ENCODE measurements around the gene KLC4.

KLC4 gene

GRCh38 chr6:43032326-43032725 lies 27.1 kb upstream of the KLC4 start (continued):
- TF ChIP-seq TSHZ2 (CRISPR knock-in tag; IDR thresholded peaks at IDR 0.05) (no peak), OSR1 (CRISPR knock-in tag; IDR thresholded peaks at IDR 0.05) (no peak), BACH2 (CRISPR knock-in tag; IDR thresholded peaks at IDR 0.05; ENCODE audit: borderline replicate concordance) (no peak), GLIS3 (CRISPR knock-in tag; IDR thresholded peaks at IDR 0.05) (no peak)

GRCh38 chr6:43033496-43034189 lies 25.8 kb upstream of the KLC4 start:
- TF ChIP-seq ZNF565 (CRISPR knock-in tag; conservative IDR thresholded peaks at IDR 0.05; ENCODE audit: low read depth), result no peak
- no peak for TF ChIP-seq CREB5 (CRISPR knock-in tag; IDR thresholded peaks at IDR 0.05; ENCODE audit: low read depth)
- no peak for TF ChIP-seq PATZ1 (CRISPR knock-in tag; IDR thresholded peaks at IDR 0.05; ENCODE audit: borderline replicate concordance)
- no peak for TF ChIP-seq TSHZ2 (CRISPR knock-in tag; IDR thresholded peaks at IDR 0.05)
- TF ChIP-seq ZNF8 (CRISPR knock-in tag; IDR thresholded peaks at IDR 0.05), result no peak
- TF ChIP-seq ZC3H10 (CRISPR knock-in tag; IDR thresholded peaks at IDR 0.05), result no peak
- TF ChIP-seq ZNF70 (CRISPR knock-in tag; IDR thresholded peaks at IDR 0.05), result no peak
- no peak for TF ChIP-seq CSRNP3 (CRISPR knock-in tag; IDR thresholded peaks at IDR 0.05)
- no peak for TF ChIP-seq ARNTL (CRISPR knock-in tag; IDR thresholded peaks at IDR 0.05; ENCODE audit: borderline replicate concordance, low read depth)
- no peak for TF ChIP-seq ZFP3 (CRISPR knock-in tag; IDR thresholded peaks at IDR 0.05)
- no peak for TF ChIP-seq PPARA (CRISPR knock-in tag; IDR thresholded peaks at IDR 0.05; ENCODE audit: borderline replicate concordance)
- no peak for TF ChIP-seq SNAI2 (CRISPR knock-in tag; IDR thresholded peaks at IDR 0.05)
- no peak for TF ChIP-seq ESRRG (CRISPR knock-in tag; IDR thresholded peaks at IDR 0.05)
- no peak for TF ChIP-seq POU6F1 (CRISPR knock-in tag; IDR thresholded peaks at IDR 0.05; ENCODE audit: borderline replicate concordance, low read depth)
- TF ChIP-seq CSDC2 (CRISPR knock-in tag; IDR thresholded peaks at IDR 0.05), result no peak
- no peak for ATAC-seq
